Psoas muscle (tissue), 8 donors: ENCODE results near the gene CPTP. TPM values are rescaled to one million over a fixed set of nuclear protein-coding genes. Genes with fewer than 3 reads are reported as not detected.

Experiments used
- ATAC-seq, 4 donors: fragments of 200-7000 bp; cut with Tn5 transposase; one replicate each; pipeline ENCODE4 v1.9.1; 2020; ENCODE audit warnings: moderate library complexity in 3 of 4, mild to moderate bottlenecking in 2 of 4
- DNase-seq, 2 donors: peaks; one replicate each; pipeline ENCODE4 v3.0.0-alpha.2; 2020
- H3K27ac ChIP-seq: fragments of 200-600 bp; one replicate; pipeline ENCODE4 v1.8.0; 2022
- H3K27me3 ChIP-seq, 3 donors: fragments of 200-600 bp in 1 of 3; one replicate each; pipeline versions ENCODE4 v1.6.1 to v1.8.0; 2013 to 2022; ENCODE audit warnings: low read length in 2 of 3, mild to moderate bottlenecking in 2 of 3, moderate library complexity in 1 of 3; ENCODE audit not compliant: insufficient read depth in 3 of 3
- H3K36me3 ChIP-seq, 2 donors: fragments of 200-600 bp in 1 of 2; one replicate each; pipeline versions ENCODE4 v1.6.1 to v1.8.0; 2013 to 2022; ENCODE audit warnings: low read depth in 1 of 2, mild to moderate bottlenecking in 1 of 2, moderate library complexity in 1 of 2; ENCODE audit not compliant: insufficient read depth in 1 of 2
- H3K4me1 ChIP-seq: fragments of 200-600 bp; one replicate; pipeline ENCODE4 v1.8.0; 2022
- H3K4me3 ChIP-seq: fragments of 200-600 bp; one replicate; pipeline ENCODE4 v1.8.0; 2022; ENCODE audit warnings: mild to moderate bottlenecking
- H3K9me3 ChIP-seq: fragments of 200-600 bp; one replicate; pipeline ENCODE4 v1.8.0; 2022
- CTCF ChIP-seq: fragments of 200-600 bp; IDR thresholded peaks from one replicate; pipeline ENCODE4 v1.8.0; 2022; ENCODE audit warnings: antibody characterized with exemption
- WGBS, 3 donors: extraction: QIAGEN DNeasy Blood & Tissue Kit; methylation state at CpG; one replicate each; pipeline versions ENCODE4 v1.1.6 to v1.1.7; 2013; 5-methylcytosine and 5-hydroxymethylcytosine counted together
- intact Hi-C, 2 donors: fragments of 100-400 bp; cut with DNase I; formaldehyde crosslinking; loops; one replicate each; pipeline versions ENCODE4 v1.11.0 to v1.14.2; 2022
- polyA plus RNA-seq, 3 donors: library from polyadenylated mRNA; stranded (reverse); fragments of 200-250 nt; gene quantifications; one replicate each; pipeline ENCODE4 v1.2.3, GENCODE V29; 2013
- total RNA-seq, 4 donors: library from RNA; stranded (reverse); fragmentation: NEBNext Ultra II Directional in 2 of 4; extraction: Animal tissue kit (Norgen Biotek cat#: 25700) in 2 of 4; gene quantifications; one replicate each; pipeline versions ENCODE4 v1.2.1 to v1.2.4, GENCODE V29; 2021 to 2023
- donor health status: healthy with polysubstance abuse.
- donor health status: DM: no; HTN: no; CAD: no; lungs with moderate emphysema.
- donor health status: Bipolar disorder and iron deficiency.
- donor health status: healthy.
- donor health status: DM: yes; HTN: yes; CAD: no.
- donor health status: DM: no; HTN: no; CAD: no.
- donor health status: DM: no; HTN: no; CAD: no.
- donor health status: DM: yes; HTN: yes; CAD: no.

The CPTP gene
- total and polyA plus RNA-seq, 7 donors: 18.2 to 39.5 (median 31.3) TPM

- no peak for TF ChIP-seq CTCF
- intact Hi-C loops: no loop called here
- Histone ChIP-seq H3K36me3 (peaks cover 0 to 40% of the 10 kb centered on the region in 2 donors), H3K27ac (no peak overlapping the region), H3K27me3 (no peaks in the 10 kb centered on the region), H3K4me1 (no peaks in the 10 kb centered on the region), H3K4me3 (no peak overlapping the region), H3K9me3 (no peaks in the 10 kb centered on the region)
- DNase-seq: no peak
- ATAC-seq: no peak
- WGBS, 3 donors: 93% methylated on average over 50 to 62 of the region's 62 CpGs
Observed at GRCh38 chr1:1296070-1297061, 28.2 kb upstream of the CPTP start.

- TF ChIP-seq CTCF: no peak
- whole genome bisulfite sequencing, 3 donors: 91 to 93% (median 92%) methylated on average over 21 to 31 of the region's 31 CpGs
- Histone ChIP-seq H3K27me3 (no peaks in the 10 kb centered on the region), H3K4me3 (no peak overlapping the region), H3K36me3 (peaks cover 0 to 40% of the 10 kb centered on the region in 2 donors), H3K4me1 (no peaks in the 10 kb centered on the region), H3K9me3 (no peaks in the 10 kb centered on the region), H3K27ac (no peak overlapping the region)
- ATAC-seq: no peak
- DNase-seq: no peak
- intact Hi-C loops: no loop called here
Observed at GRCh38 chr1:1297802-1298424, 26.7 kb upstream of the CPTP start.

- WGBS, 3 donors: 44 to 52% (median 48%) methylated on average over 25 to 30 of the region's 30 CpGs
- intact Hi-C loops: no loop called here
- ATAC-seq: peak in 3 of 4 donors; percentile 10 to 38 (median 18)
Observed at GRCh38 chr1:1298861-1299685, 25.5 kb upstream of the CPTP start.

More at GRCh38 chr1:1298861-1299685, 25.5 kb upstream of the CPTP start:
- no peak for TF ChIP-seq CTCF
- peaks cover 0 to 38% of the 10 kb centered on the region in 2 donors for H3K36me3 ChIP-seq
- no peak for DNase-seq
- no peaks in the 10 kb centered on the region for H3K9me3 ChIP-seq
- no peak overlapping the region for H3K27ac ChIP-seq
- H3K27me3 ChIP-seq: no peaks in the 10 kb centered on the region
- H3K4me1 ChIP-seq: peaks cover 3% of the 10 kb centered on the region
- H3K4me3 ChIP-seq: no peak overlapping the region
